GDM1 (cell line): Measurements from ENCODE around the gene CCDC83.
A peak's percentile ranks its signal among the peaks of the same experiment; 100 is the strongest.
"Not testable (repeated sequence)": the region's sequence is repeated elsewhere in the genome, so short reads cannot be mapped to it uniquely, and the experiment has no call there.

Experiments
- DNase-seq: peaks from one replicate; lab custom pipeline; 2025; lab: John Stamatoyannopoulos, UW

Gene CCDC83

DNA sequence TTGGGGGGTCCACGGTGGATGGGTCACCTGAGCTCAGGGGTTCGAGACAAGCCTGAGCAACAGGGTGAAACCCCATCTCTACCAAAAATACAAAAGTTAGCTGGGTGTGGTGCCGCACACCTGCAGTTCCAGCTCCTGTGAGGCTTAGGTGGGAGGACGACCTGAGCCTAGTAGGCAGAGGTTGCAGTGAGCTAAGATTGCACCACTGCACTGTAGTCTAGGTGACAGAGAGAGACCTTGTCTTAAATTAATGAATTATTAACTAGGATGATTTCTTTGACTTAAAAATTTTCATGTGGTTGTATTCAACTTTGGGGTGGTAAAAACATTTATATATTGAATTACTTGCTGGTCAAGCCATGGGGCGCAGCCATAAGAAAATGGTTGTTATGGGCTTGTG, 33.9 kb downstream of the CCDC83 start:
- DNase-seq = no peak

DNA sequence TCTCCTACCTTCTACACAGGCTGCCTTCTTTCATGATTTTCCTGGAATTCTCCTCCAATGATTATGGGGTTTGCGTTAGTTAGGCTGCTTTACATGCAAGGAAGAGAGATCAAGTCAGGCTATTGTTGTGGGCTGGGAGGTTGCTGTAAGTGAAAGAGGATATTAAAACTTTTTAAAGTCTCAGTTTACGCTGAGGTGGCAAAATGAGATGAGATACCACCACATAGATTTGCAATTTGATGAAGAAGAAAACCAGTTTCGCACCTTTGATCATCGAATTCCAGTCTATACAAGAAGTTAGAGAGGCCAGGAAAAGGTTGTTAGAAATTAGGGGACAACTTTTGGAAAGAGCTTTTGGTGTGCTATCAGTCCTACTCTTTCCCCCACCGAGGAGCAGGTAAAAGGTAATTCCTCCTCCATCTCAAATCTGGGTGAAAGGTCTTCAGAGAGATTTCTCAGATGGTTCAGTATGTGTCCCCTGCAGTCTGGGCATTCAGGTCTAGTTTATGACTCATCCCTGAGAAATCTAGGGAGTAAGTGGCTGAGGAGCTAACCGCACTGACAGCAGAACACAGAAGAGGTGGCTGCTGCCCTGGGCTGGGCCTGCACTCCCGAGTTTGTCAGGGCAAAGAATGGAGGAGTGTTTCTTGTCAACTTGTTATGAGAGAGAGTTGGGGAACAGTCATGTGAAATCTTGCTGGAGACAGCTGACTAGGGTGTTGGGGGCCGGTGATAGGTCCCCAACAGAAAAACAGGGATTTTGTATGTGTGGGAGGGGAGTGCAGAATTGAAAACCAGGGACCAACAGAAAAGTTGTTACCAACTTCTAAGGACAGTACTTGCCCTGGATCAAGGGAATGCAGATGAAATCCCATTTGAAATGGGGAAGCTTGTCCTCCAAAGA, 34.7 kb downstream of the CCDC83 start:
- no peak for DNase-seq

DNA sequence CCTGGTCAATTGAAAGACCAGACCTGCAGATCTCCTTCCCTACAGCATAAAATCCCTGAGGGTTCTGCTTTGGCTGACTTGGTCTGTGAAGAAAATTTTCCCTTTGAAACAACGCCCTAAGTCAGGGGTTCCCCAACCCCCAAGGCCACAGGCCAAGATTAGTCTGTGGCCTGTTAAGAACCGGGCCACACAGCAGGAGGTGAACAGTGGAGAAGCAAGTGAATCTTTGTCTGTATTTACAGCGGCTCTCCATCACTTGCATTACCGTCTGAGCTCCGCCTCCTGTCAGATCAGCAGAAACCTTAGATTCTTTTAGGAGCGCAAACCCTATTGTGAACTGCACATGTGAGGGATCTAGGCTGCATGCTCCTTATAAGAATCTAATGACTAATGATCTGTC, 38.2 kb downstream of the CCDC83 start:
- DNase-seq = no peak

DNA sequence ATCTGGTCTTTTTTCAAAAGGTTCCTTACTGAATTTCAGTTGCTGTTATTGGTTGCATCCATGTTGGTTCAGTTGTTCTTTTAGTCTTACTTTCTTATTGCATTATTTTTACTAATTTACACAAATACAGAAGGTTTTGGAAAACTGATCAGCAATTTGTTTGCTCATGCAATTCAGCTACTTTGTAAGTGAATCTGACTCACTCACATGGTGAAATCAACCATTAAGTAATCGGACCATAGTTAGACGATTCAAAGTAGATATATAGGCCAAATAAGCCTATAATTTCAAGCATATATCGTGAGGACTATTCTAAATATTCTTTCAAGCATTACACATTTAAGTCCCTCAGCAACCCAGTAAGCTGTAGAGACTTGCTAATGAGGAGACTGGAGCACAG, 41.7 kb downstream of the CCDC83 start:
- no peak for DNase-seq

DNA sequence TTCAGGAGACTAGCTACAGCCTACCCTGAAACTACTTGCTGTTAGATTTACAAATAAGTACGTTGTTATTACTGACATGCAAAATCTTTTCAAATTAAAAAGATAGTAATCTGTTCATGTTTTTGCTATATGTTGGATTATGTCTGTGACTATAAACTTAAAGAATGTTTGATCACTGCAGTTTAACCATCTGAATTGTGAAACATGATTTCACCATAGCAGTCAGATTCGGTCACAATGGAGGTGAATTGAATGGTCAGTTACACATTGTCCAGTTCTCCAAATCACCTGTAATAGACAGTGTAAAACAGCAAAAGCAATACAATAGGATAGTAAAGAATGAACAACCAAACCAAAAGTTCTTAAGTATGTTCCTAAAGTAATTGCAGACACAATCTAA, 43.3 kb downstream of the CCDC83 start:
- DNase-seq = no peak

DNA sequence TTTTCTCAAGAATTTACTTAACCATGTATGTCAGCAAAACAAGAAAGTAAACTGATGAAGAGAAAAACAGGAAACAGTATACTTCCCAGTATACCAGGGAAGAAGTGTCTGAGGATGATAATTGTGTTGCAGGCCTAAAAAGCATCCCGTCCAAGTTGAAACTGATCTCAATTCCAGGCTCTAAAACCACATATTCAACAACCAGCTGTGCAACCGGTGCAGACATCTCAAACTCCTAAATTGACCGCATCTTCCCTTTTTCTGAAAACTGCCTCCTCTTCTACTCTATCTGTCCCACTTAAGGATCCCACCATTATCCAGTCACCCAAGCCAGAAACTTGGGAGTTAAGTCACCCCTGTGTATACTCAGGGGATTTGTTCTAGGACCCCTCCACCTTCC, 47.2 kb downstream of the CCDC83 start:
- DNase-seq = no peak

DNA sequence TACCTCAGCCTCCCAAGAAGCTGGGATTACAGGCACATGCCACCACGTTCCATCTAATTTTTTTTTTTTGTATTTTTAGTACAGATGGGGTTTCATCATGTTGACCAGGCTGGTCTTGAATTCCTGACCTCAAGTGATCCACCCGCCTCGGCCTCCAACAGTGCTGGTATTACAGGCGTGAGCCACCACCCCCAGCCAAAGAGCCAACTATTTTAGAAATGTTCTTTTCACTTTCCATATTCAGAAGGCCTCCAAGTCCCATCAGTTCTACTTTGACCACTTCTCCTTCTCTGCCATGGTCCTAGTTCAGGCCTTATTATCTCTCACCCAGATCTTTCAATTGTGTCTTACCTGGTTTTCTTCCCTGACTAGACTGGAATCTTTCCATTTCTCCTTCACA, 48.2 kb downstream of the CCDC83 start:
- DNase-seq = no peak

DNA sequence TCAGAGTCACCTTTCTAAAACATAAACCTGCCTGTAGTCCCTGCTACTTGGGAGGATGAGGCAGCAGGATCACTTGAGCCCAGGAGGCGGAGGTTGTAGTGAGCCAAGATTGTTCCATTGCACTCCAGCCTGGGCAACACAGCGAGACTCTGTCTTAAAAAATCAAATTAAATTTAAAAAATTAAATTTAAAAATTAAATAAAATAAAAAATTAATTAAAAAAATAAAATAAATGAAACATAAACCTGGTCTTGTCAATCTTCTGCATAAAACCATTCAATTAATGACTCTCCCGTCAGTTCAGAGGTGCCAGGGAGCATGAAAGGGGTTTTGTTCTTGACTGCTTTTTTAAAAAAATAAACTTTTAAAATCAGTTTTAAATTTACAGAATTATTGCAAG, 48.6 kb downstream of the CCDC83 start:
- DNase-seq = no peak

DNA sequence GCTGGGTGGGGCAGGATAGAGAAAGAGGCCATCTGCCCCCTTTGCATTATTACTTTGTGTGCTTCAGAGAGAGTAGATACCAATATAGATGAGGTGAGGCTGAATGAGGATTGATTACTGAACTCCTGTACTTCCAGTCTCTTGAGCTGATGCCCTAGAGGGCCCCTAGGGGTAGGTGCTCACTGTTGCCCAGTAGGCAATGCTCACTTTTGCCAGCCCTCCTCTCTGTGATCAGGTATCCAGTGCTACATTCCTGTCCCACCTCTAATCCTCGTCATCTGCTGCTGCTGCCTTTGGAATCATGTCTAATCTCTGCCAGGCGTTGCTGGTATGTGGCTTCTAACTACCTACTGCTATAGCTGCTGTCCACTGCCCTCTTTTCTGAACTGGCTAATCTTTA, 57.2 kb downstream of the CCDC83 start:
- DNase-seq = no peak

DNA sequence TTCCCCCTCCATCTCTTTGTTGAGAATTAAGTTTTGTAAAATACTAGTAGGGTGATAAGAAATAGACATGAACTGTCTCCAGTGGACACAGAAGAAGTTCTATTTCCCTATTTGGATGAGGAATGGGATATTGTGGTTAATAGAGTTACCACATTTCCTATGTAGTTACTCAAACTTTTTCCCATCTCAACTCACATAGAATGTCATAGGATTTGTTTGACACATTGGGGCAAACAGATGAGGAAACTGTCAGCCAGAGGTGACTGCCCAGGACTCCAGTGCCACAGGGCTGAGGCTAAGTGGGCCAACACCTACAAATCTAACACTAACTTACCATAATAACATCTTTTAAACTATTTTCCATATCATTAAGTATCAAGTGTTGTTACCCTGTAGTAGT, 58.3 kb downstream of the CCDC83 start:
- DNase-seq = no peak

DNA sequence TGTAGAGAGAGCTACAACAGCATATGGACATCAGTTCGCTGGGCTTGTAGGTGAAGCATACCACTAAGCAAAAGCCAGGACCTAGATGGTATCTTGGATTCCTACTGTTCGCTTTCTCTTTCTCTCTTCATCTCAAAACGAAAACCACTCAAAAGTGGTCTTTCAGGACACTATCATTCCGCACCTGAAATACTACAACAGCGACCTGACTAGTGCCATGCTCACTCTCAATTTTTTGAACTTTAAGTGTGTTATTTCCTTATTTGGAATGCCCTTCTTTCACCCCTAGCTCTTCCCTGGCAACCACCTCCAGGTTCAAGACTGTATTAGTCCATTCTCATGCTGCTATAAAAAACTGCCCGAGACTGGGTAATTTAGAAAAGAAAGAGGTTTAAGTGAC, 59.2 kb downstream of the CCDC83 start:
- DNase-seq = no peak

DNA sequence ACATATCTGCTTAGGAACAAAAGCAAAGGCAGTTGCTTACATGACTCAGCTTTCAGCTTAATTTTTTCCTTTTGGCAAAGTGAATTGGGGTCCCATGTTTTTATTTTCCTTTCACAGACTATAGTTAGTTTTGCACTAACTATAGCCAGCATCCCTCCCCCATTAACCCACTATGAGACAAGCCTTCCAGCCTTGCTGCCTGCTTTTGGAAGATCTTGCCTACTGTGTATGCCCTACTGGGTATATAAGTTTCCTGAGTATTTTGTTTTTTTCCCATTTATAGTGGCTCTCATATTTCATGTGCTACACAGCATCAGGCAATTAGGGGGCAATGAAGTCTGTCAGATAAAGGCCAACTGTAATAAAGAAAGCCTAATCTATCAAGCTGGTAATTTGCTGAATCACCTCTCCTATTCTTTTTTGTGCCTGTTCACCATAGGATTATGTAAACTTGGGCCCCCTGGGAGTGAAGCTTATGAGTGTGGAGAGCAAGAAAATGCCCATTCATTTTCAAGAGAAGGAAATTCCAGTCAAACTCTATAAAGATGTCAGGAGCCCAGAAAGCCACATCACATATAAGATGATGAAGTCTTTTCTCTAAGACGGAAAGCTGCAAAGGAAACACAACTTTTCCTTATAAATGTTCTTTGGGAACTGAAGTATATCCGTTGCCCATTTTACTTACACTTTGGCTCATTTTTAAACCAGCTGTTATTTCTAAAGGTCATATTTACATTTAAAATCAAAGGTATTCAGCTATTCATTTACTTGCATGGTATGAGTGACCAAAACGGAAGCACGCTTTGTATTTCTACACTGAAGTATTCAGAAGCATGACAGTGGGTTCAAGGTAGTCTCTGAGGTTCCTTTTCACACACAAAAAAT, 64.0 kb downstream of the CCDC83 start:
- no peak for DNase-seq

DNA sequence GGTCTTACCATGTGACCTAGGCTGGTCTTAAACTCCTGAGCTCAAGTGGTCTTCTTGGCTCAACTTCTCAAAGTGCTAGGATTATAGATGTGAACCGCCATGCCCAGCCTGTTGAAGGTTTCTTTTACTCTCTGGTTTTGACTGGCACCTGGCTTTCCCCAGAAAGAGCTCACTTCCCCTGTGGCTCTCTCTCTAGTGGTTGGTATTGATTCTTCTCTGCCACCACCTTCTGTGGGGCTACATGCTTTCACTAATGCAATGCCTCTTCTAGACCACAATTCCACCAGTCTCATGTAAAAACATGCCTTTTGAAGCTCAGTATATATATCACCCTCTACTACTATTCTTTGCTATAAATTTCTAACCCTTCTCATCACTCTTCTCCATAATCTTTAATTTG, 67.2 kb downstream of the CCDC83 start:
- no peak for DNase-seq

DNA sequence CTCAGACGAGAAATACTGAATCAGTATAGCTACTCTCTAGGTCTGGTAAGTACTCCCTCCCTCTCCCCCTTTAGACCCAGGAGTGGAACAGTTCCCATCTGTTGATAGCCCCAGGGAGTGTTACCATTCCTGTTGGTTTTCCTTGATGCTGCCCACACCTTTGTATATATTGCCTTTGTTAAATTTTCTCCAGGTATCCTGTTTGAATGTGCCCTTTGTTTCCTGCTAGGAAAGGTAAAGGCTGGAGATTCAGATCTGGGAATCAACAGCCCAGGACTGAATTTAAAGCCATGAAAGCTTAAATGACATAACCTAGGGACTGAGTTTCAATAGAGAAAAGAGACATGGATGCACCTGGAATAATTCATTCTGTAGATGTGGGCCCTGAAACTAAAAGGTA, 68.3 kb downstream of the CCDC83 start:
- DNase-seq = no peak

DNA sequence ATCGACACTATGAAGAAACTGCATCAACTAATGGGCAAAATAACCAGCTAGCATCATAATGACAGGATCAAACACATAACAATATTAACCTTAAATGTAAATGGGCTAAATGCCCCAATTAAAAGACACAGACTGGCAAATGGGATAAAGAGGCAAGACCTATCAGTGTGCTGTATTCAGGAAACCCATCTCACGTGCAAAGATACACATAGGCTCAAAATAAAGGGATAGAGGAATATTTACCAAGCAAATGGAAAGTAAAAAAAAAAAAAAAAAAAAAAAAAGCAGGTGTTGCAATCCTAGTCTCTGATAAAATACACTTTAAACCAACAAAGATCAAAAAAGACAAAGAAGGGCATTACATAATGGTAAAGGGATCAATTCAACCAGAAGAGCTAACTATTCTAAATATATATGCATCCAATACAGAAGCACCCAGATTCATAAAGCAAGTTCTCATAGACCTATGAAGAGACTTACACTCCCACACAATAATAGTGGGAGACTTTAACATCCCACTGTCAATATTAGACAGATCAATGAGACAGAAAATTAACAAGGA, 71.6 kb downstream of the CCDC83 start:
- not testable (repeated sequence) for DNase-seq

DNA sequence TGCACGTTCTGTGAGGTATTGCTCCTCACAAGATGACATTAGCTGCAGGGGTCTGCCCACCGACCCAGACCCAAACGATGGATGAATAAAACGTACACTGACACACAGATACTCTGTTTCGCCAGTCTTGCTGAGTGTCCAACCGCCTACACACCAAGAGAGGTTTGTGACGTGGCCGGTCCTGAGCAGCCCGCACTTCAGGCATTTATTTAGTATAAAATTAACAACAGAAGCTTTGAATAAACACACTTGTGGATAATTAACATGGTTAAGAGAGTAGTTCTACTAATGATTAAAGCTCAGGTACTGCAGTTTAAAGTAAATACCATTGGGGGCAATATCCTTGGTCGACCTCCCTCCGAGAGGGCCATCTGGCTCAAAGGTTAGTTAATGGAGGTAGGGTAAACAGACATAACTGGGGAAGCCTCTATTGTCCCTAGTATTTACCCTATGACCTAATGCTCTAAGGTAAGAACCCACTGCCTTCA, 75.7 kb downstream of the CCDC83 start:
- no peak for DNase-seq

DNA sequence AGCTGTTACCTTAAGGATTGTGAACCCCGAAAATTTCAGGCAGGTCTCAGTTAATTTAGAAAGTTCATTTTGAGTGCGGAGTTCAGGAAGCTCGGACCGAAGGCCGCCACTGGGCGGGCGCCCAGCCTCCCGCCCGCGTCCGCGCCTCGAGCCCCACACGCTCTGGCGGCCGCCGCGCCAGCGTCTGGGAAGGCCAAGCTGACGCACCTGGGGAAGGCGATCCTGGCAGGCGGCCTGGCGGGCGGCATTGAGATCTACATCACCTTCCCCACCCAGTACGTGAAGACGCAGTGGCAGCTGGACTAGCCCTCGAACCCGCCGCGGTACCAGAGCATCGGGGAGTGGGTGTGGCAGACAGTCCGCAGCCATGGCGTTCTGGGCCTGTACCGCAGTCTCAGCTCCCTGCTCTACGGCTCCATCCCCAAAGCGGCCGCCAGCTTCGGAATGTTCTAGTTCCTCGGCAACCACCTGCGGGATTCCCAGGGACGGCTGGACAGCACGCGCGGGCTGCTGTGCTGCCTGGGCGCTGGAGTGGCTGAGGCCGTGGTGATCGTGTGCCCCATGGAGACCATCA, 79.5 kb downstream of the CCDC83 start:
- no peak for DNase-seq

DNA sequence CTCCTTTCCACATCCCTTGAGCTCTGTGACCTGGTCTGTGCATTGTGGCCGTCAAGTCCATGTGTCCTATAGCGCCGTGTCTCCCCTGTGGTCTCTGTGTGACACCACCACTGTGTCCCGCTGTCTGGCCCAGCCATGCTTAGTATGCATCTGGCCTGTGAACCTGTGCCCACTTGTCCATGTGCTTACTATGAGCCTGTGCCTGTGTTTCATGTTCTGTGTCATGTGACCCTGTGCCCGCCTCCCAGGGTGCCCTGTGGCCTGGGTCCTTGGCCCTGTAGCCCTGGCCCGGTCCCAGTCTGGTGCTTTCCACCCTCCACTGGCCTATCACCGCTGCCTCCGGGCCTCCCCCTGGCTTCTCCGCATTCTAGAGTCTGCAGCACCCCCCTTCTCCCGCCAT, 80.6 kb downstream of the CCDC83 start:
- no peak for DNase-seq

DNA sequence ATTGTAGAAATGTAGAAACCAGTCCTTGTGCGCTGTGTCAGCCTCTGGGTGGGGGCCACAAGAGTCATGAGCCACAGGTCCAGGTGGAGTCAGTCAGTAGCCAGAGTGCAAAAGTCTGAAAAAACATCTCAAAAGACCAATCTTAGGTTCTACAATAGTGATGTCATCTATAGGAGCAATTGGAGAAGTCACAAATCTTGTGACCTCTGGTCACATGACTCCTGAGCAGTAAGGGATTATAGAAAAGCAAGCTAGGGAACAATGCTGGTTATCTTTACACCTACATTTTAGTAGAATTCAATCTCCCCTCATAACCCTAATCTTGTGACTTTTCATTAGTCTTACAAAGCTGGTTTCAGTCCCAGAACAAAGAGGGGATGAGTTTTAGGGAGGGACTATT, 82.7 kb downstream of the CCDC83 start:
- DNase-seq = no peak

DNA sequence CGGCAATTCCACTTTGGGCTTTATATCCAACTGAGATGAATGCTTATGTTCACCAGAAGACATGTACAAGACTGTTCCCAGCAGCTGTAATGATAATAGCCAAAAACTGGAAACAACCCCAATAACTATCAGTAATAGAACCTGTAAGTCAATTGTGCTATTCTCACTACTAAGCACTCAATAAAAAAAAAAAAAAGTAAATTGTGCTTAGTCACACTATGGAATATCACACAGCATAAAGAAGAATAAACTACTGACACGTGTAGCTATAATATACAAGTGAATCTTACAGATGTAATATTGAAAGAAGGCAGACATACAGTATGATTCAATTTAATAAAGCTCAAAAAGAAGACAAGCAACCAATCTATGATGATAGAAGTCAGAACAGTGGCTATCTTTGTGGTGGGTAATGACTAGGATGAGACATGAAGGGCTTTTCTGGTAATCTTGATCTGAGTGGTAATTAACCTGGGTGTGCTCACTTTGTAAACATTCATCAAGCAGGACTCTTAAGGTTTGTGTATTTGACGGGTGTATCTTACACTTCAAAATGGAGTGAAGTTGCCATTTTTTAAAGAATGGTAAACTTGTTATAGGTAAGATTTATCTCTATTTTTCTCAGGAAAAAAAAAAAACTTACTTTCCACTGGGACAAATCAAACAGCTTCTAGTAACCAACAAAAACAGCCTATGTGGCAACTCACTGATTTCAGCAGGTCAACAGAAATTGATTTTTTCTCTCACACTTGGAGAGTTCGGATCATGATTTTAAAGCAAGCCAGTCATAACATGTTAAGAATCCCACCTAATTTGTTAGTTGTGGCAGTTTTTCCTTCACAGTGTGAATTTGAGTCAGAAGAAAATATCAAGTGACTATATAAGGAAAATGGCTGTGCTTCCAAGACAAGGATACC, 84.2 kb downstream of the CCDC83 start:
- DNase-seq = no peak

DNA sequence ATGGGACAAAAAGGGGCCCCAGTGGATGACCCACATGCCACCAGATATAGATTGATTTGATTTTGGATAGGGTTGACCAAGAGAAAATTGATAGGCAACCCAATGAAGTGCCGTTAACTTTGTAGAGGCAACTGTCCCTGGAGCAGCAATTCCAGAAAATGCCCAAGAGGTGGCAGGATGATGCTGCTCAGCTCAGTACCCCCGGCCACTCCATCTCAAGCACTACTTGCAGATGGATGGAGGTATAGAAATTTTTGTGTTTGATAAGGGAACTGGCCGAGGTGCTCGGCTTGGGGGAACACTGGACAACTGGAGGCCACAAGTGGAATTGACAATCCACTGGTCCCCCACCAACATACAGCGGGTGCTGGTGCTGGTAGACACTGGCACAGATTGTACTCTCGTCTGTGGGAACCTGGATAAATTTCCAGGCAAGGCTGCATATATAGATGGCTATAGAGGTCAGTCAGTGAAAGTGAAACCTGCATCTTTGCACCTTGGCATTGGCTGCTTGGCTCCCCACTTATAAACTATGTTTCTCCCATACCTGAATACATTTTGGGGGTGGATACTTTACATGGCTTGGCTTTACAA, 86.3 kb downstream of the CCDC83 start:
- DNase-seq = peak; percentile 43
